K562 (cell line): Measurements from ENCODE around the gene KISS1R. TPM values are rescaled to one million over a fixed set of nuclear protein-coding genes. Genes with fewer than 3 reads are reported as not detected.
A peak's percentile ranks its signal among the peaks of the same experiment; 100 is the strongest.

Experiments
- ATAC-seq: fragments of 200-7000 bp; cut with Tn5 transposase; 3 replicates; pipeline ENCODE4 v1.9.1; 2020; ENCODE audit warnings: moderate library complexity
- BruUV-seq: library from RNA; stranded (reverse); fragments of 400-500 nt; replicated peaks from 2 replicates; lab custom pipeline; 2021; lab: Mats Ljungman, UMichigan
- CTCF ChIA-PET: fragments of 300-600 bp; formaldehyde crosslinking; extraction: SDS; loops from one replicate; lab custom pipeline; 2021; ENCODE audit warnings: low intra/inter-chr PET ratio; lab: Yijun Ruan, JAX
- POLR2A ChIA-PET: fragments of 300-600, 350-650 bp; sonication (Branson Sonifier 250); formaldehyde crosslinking; extraction: SDS; loops from one replicate; lab custom pipeline; 2021; ENCODE audit warnings: antibody characterized with exemption, inconsistent platforms; lab: Yijun Ruan, JAX
- DNase-seq, 4 experiments: peaks; one replicate each; pipeline versions ENCODE4 v3.0.0 to v3.0.0-alpha.2; 2011 to 2018; ENCODE audit warnings: low spot score in 3 of 4, mixed read lengths in 3 of 4; ENCODE audit errors: extremely low read depth in 1 of 4
- FAIRE-seq: peaks from 2 replicates; lab custom pipeline; 2011; peaks lifted over from hg19 to GRCh38; lab: Jason Lieb, UNC
- H2AFZ ChIP-seq: 2 replicates; pipeline ENCODE4 v1.6.0; 2011; ENCODE audit warnings: low read depth, low read length, control low read depth, inconsistent platforms
- H3K27ac ChIP-seq: fragments of 200-600 bp; 3 replicates; pipeline ENCODE4 v1.8.0; 2011; ENCODE audit warnings: low read depth, mild to moderate bottlenecking, control low read depth, inconsistent platforms, low read length, moderate library complexity, mixed read lengths; ENCODE audit errors: extremely low read depth
- H3K27me3 ChIP-seq, 2 experiments: fragments of 300-600 bp in 1 of 2; 2 replicates in 1 of 2; 3 replicates in 1 of 2; pipeline versions ENCODE4 v1.6.0 to v1.8.0; 2011; ENCODE audit warnings: inconsistent platforms in 2 of 2, low read length in 2 of 2, mild to moderate bottlenecking in 1 of 2, mixed read lengths in 1 of 2, moderate library complexity in 1 of 2; ENCODE audit not compliant: control insufficient read depth in 2 of 2, insufficient read depth in 2 of 2
- H3K36me3 ChIP-seq: fragments of 300-600 bp; 3 replicates; pipeline ENCODE4 v1.8.0; 2011; ENCODE audit warnings: mild to moderate bottlenecking, low read length, inconsistent platforms; ENCODE audit not compliant: control insufficient read depth, insufficient read depth
- H3K4me1 ChIP-seq, 2 experiments: fragments of 200-600 bp in 1 of 2; replicated peaks in 1 of 2; 2 replicates in 1 of 2; 3 replicates in 1 of 2; pipeline versions ENCODE4 v1.5.1 to v1.8.0; 2011; ENCODE audit warnings: inconsistent platforms in 2 of 2, low read length in 2 of 2, mild to moderate bottlenecking in 1 of 2, mixed read lengths in 1 of 2, moderate library complexity in 1 of 2; ENCODE audit not compliant: control insufficient read depth in 2 of 2, insufficient read depth in 2 of 2
- H3K4me2 ChIP-seq: 2 replicates; pipeline ENCODE4 v1.6.1; 2011; ENCODE audit warnings: low read length, control low read depth, inconsistent platforms, mixed read lengths; ENCODE audit not compliant: insufficient read depth
- H3K4me3 ChIP-seq: fragments of 200-600 bp; sonication (generic), shearing (Covaris generic); 2 replicates; pipeline ENCODE4 v1.5.1; 2016; ENCODE audit warnings: control low read depth, inconsistent platforms
- H3K79me2 ChIP-seq: fragments of 200-600 bp; 3 replicates; pipeline ENCODE4 v1.8.0; 2011; ENCODE audit warnings: low read length, inconsistent platforms; ENCODE audit not compliant: control insufficient read depth, insufficient read depth
- H3K9ac ChIP-seq, 2 experiments: 2 replicates each; pipeline versions ENCODE4 v1.6.0 to v1.6.1; 2011; ENCODE audit warnings: low read depth in 2 of 2, low read length in 2 of 2, control low read depth in 1 of 2, inconsistent platforms in 1 of 2, mild to moderate bottlenecking in 1 of 2, mixed read lengths in 1 of 2; ENCODE audit not compliant: insufficient read depth in 1 of 2
- H3K9me1 ChIP-seq: one replicate; pipeline ENCODE4 v1.6.0; 2011; ENCODE audit warnings: inconsistent platforms, mild to moderate bottlenecking, low read length, moderate library complexity; ENCODE audit not compliant: control insufficient read depth, insufficient read depth
- H3K9me3 ChIP-seq: replicated peaks from 2 replicates; pipeline ENCODE4 v1.5.1; 2011; ENCODE audit warnings: low read depth, low read length, inconsistent platforms; ENCODE audit not compliant: control insufficient read depth, insufficient read depth
- H4K20me1 ChIP-seq: replicated peaks from 2 replicates; pipeline ENCODE4 v1.6.1; 2011; ENCODE audit warnings: low read length, inconsistent platforms, mixed read lengths; ENCODE audit not compliant: control insufficient read depth, insufficient read depth
- BCOR ChIP-seq: fragments of 450-650 bp; IDR thresholded peaks from 2 replicates; pipeline ENCODE4 v1.6.1; 2016
- ELF2 ChIP-seq: fragments of 250-450 bp; sonication (Bioruptor Pico); IDR thresholded peaks from 2 replicates; pipeline ENCODE4 v1.5.0; 2021; ENCODE audit warnings: mild to moderate bottlenecking
- HDAC2 ChIP-seq: fragments of 450-650 bp; IDR thresholded peaks from 2 replicates; pipeline ENCODE4 v1.6.1; 2016; ENCODE audit warnings: mild to moderate bottlenecking
- KDM1A ChIP-seq, 2 experiments: fragments of 450-650 bp; IDR thresholded peaks; 2 replicates each; pipeline ENCODE4 v1.6.1; 2016; ENCODE audit warnings: mild to moderate bottlenecking in 2 of 2
- NBN ChIP-seq: fragments of 450-650 bp; IDR thresholded peaks from 2 replicates; pipeline ENCODE4 v1.6.1; 2016; ENCODE audit warnings: low read depth, mild to moderate bottlenecking
- PYGO2 ChIP-seq: fragments of 450-650 bp; IDR thresholded peaks from 2 replicates; pipeline ENCODE4 v1.6.1; 2016; ENCODE audit warnings: mild to moderate bottlenecking, missing genetic modification characterization, moderate library complexity, missing compliant biosample characterization
- RBM22 ChIP-seq: fragments of 200-400 bp; formaldehyde crosslinking; IDR thresholded peaks from 2 replicates; pipeline ENCODE4 v1.6.1; 2018; ENCODE audit warnings: low read length, low read depth; ENCODE audit not compliant: poor library complexity, severe bottlenecking
- RBM25 ChIP-seq: fragments of 200-400 bp; formaldehyde crosslinking; IDR thresholded peaks from 2 replicates; pipeline ENCODE4 v1.6.1; 2018; ENCODE audit warnings: low read length, low read depth, moderate library complexity; ENCODE audit not compliant: severe bottlenecking
- SMARCA5 ChIP-seq: fragments of 450-650 bp; IDR thresholded peaks from 2 replicates; pipeline ENCODE4 v1.6.1; 2016
- SPI1 ChIP-seq: IDR thresholded peaks from 2 replicates; pipeline ENCODE4 v1.6.1; 2011; ENCODE audit warnings: low read depth, low read length, control low read depth, borderline replicate concordance
- STAG1 ChIP-seq: sonication (generic); formaldehyde crosslinking; IDR thresholded peaks from 2 replicates; pipeline ENCODE4 v1.5.0; 2020; ENCODE audit warnings: missing genetic modification reagents, borderline replicate concordance
- STAT6 ChIP-seq: sonication (generic); formaldehyde crosslinking; IDR thresholded peaks from 2 replicates; pipeline ENCODE4 v1.8.1; 2023; ENCODE audit warnings: mild to moderate bottlenecking, missing genetic modification reagents
- TBL1XR1 ChIP-seq, 2 experiments: IDR thresholded peaks; 2 replicates each; pipeline ENCODE4 v1.6.1; 2012; ENCODE audit warnings: improper control_type of control experiment in 2 of 2, low read length in 2 of 2, mild to moderate bottlenecking in 1 of 2
- THRA ChIP-seq: fragments of 450-650 bp; IDR thresholded peaks from 2 replicates; pipeline ENCODE4 v1.6.1; 2017; ENCODE audit warnings: mild to moderate bottlenecking, moderate library complexity
- WHSC1 ChIP-seq: IDR thresholded peaks from one replicate; pipeline ENCODE4 v1.6.1; 2012; ENCODE audit warnings: low read length, control low read depth, inconsistent platforms
- ZFPM2 ChIP-seq: fragments of 250-450 bp; sonication (Bioruptor Pico); IDR thresholded peaks from 2 replicates; pipeline ENCODE4 v1.5.1; 2022; ENCODE audit warnings: mild to moderate bottlenecking
- ZNF311 ChIP-seq: fragments of 250-450 bp; sonication (Bioruptor Pico); IDR thresholded peaks from 2 replicates; pipeline ENCODE4 v1.4.0; 2020; ENCODE audit warnings: mild to moderate bottlenecking, moderate library complexity
- WGBS: fragments of 100-300 bp; shearing (Covaris generic); methylation state at CpG from one replicate; pipeline ENCODE4 v1.1.6; 2016; ENCODE audit warnings: low coverage, mixed read lengths; ENCODE audit not compliant: insufficient coverage; ENCODE audit errors: missing lambda C conversion rate; 5-methylcytosine and 5-hydroxymethylcytosine counted together
- in situ Hi-C: fragments of 300-500 bp; cut with MboI; formaldehyde crosslinking; loops from 4 replicates; pipeline ENCODE4 v1.15.0; 2018; ENCODE audit warnings: inconsistent platforms, mixed read lengths
- intact Hi-C: fragments of 100-400 bp; cut with micrococcal nuclease; formaldehyde crosslinking; loops from 2 replicates; pipeline ENCODE4 v1.14.2; 2022
- polyA plus RNA-seq, 8 experiments: library from polyadenylated mRNA; depleted of rRNA in 4 of 8; stranded (reverse) in 5 of 8; unstranded in 3 of 8; fragments of >200 nt; fragmentation: Nextera tagmentation in 2 of 8; fragmentation: Illumina TruSeq in 1 of 8; extraction: Ambion mirVana in 2 of 8; extraction: Trizol in 1 of 8; gene quantifications; 2 replicates each; pipeline versions ENCODE4 v1.2.1 to v1.2.3, GENCODE V29; 2011 to 2014; ENCODE audit warnings: inconsistent platforms in 1 of 8, missing spikeins in 1 of 8
- total RNA-seq, 7 experiments: library from RNA; depleted of rRNA in 6 of 7; stranded (reverse); fragments of >200 nt in 6 of 7; fragmentation: Illumina TruSeq in 2 of 7; extraction: Trizol in 2 of 7; gene quantifications; 2 replicates each; pipeline versions ENCODE4 v1.2.1 to v1.2.3, GENCODE V29; 2011 to 2021; ENCODE audit warnings: low replicate concordance in 1 of 7
- TF ChIP-seq, protein P1 (sequence below): fragments of 450-650 bp; IDR thresholded peaks from 2 replicates; pipeline ENCODE4 v1.6.1; 2016; ENCODE audit warnings: antibody characterized with exemption

Gene KISS1R
- total and polyA plus RNA-seq, 9 of the 15 experiments (the other 6 are each of a cell fraction or from before 2014, with no cell fraction given): 0.37 to 39.4 (median 2.0) TPM

- no peak for ATAC-seq
- TF ChIP-seq BCOR (peak; percentile 18), TBL1XR1 (IDR thresholded peaks at IDR 0.05; ENCODE audit: low read length in 2 of 2) (no peak), SPI1 (peak; percentile 59; the same call in 1 of the 2 replicates), STAT6 (CRISPR knock-in tag) (no peak), HDAC2 (0 out of 2 replicates have a peak, but pooled peaks have one; percentile 29), RBM22 (peak; percentile 35), WHSC1 (no peak), NBN (no peak), ZFPM2 (CRISPR knock-in tag) (no peak), THRA (no peak), PYGO2 (tag) (no peak), SMARCA5 (0 out of 2 replicates have a peak, but pooled peaks have one; percentile 29), ZNF311 (no peak), RBM25 (peak; percentile 41), ELF2 (CRISPR knock-in tag) (no peak), KDM1A (IDR thresholded peaks at IDR 0.05) (peak; percentile 44 to 81; a peak in 3 of 4 replicates), STAG1 (no peak)
- TF ChIP-seq, protein P1, sequence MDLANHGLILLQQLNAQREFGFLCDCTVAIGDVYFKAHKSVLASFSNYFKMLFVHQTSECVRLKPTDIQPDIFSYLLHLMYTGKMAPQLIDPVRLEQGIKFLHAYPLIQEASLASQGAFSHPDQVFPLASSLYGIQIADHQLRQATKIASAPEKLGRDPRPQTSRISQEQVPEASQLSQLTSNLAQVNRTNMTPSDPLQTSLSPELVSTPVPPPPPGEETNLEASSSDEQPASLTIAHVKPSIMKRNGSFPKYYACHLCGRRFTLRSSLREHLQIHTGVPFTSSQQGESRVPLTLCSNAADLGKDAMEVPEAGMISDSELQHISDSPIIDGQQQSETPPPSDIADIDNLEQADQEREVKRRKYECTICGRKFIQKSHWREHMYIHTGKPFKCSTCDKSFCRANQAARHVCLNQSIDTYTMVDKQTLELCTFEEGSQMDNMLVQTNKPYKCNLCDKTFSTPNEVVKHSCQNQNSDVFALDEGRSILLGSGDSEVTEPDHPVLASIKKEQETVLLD: no peak
Measured at GRCh38 chr19:947707-948539, 30.8 kb downstream of the KISS1R start.

More at GRCh38 chr19:947707-948539, 30.8 kb downstream of the KISS1R start:
- WGBS: 84% methylated on average over 33 of the region's 47 CpGs
- ChIA-PET CTCF (no interaction called here), POLR2A (interaction anchor here (0.6 to 1.6 kb wide), 3 partner anchors 10 to 15 kb away, joined by 3 to 5 read pairs (median 5); no protein-coding TSS in a partner anchor)
- BruUV-seq: no TSS peak
- DNase-seq (no peak), FAIRE-seq (no peak)
- Histone ChIP-seq H3K27ac (no peak overlapping the region), H3K4me1 (peaks cover 29 to 79% of the 10 kb centered on the region in 2 experiments), H2AFZ (no peak overlapping the region), H3K9ac (peak overlapping the region in 1 of 2 experiments; percentile 12; a peak in 1 of 4 replicates), H3K4me2 (no peak overlapping the region), H3K36me3 (peaks cover 37% of the 10 kb centered on the region; the same call in 2 of the 3 replicates), H3K4me3 (no peak overlapping the region), H3K79me2 (peaks cover 79% of the 10 kb centered on the region), H3K9me3 (no peaks in the 10 kb centered on the region), H4K20me1 (peaks cover 24% of the 10 kb centered on the region), H3K27me3 (no peaks in the 10 kb centered on the region), H3K9me1 (peaks cover 6% of the 10 kb centered on the region)
- in situ Hi-C loops: no loop called here
- intact Hi-C loops: no loop called here
